GM12878 (cell line): ENCODE measurements around the gene NANOS2. TPM values are rescaled to one million over a fixed set of nuclear protein-coding genes. Genes with fewer than 3 reads are reported as not detected.

Experiments
- BCL11A ChIP-seq: IDR thresholded peaks from 2 replicates; pipeline ENCODE4 v1.6.1; 2011; ENCODE audit warnings: low read depth, low read length
- CBFB ChIP-seq: IDR thresholded peaks from 2 replicates; pipeline ENCODE4 v1.6.1; 2016; ENCODE audit warnings: antibody characterized with exemption, low read depth
- CBX3 ChIP-seq: fragments of 200-600 bp; sonication (generic); IDR thresholded peaks from 2 replicates; pipeline ENCODE4 v1.6.1; 2016; ENCODE audit warnings: low read depth, borderline replicate concordance
- DPF2 ChIP-seq: fragments of 450-650 bp; IDR thresholded peaks from 2 replicates; pipeline ENCODE4 v1.6.1; 2017; ENCODE audit warnings: mild to moderate bottlenecking
- KLF5 ChIP-seq: fragments of 450-650 bp; IDR thresholded peaks from 2 replicates; pipeline ENCODE4 v1.6.1; 2014; ENCODE audit warnings: mild to moderate bottlenecking; ENCODE audit not compliant: partially characterized antibody
- MTA2 ChIP-seq: fragments of 450-650 bp; IDR thresholded peaks from 2 replicates; pipeline ENCODE4 v1.6.1; 2016; ENCODE audit warnings: low read depth, mild to moderate bottlenecking, moderate library complexity
- MXI1 ChIP-seq: fragments of 150-350 bp; IDR thresholded peaks from 2 replicates; pipeline ENCODE4 v1.6.1; 2011; ENCODE audit warnings: low read depth, mild to moderate bottlenecking, inconsistent platforms, low read length, improper control_type of control experiment
- NR2C2 ChIP-seq: IDR thresholded peaks from 2 replicates; pipeline ENCODE4 v1.6.1; 2011; ENCODE audit warnings: borderline replicate concordance, low read depth; ENCODE audit not compliant: control insufficient read depth, insufficient read length
- PAX5 ChIP-seq: IDR thresholded peaks from 2 replicates; pipeline ENCODE4 v1.6.1; 2011; ENCODE audit warnings: low read depth, low read length, borderline replicate concordance
- POLR2AphosphoS2 ChIP-seq: IDR thresholded peaks from 2 replicates; pipeline ENCODE4 v1.6.1; 2011; ENCODE audit warnings: low read depth, mild to moderate bottlenecking, low read length, improper control_type of control experiment, moderate library complexity
- RCOR1 ChIP-seq: conservative IDR thresholded peaks from 2 replicates; pipeline ENCODE4 v1.6.1; 2012; ENCODE audit warnings: low read depth, low read length, improper control_type of control experiment
- RUNX3 ChIP-seq: IDR thresholded peaks from 2 replicates; pipeline ENCODE4 v1.6.1; 2012; ENCODE audit warnings: low read length, inconsistent platforms
- SREBF1 ChIP-seq: IDR thresholded peaks from 2 replicates; pipeline ENCODE4 v1.6.1; 2012; ENCODE audit warnings: mild to moderate bottlenecking, low read length
- SUPT20H ChIP-seq: IDR thresholded peaks from 2 replicates; pipeline ENCODE4 v1.6.1; 2011; ENCODE audit warnings: low read depth, mild to moderate bottlenecking, low read length, moderate library complexity, borderline replicate concordance; ENCODE audit not compliant: control insufficient read depth
- SUZ12 ChIP-seq: fragments of 200-600 bp; sonication (generic); IDR thresholded peaks from one replicate; pipeline ENCODE4 v1.6.1; 2018; ENCODE audit warnings: antibody characterized with exemption, mild to moderate bottlenecking; ENCODE audit not compliant: unreplicated experiment
- TCF7 ChIP-seq: IDR thresholded peaks from 2 replicates; pipeline ENCODE4 v1.6.1; 2014; ENCODE audit warnings: antibody characterized with exemption, borderline replicate concordance
- ZNF592 ChIP-seq: fragments of 450-650 bp; IDR thresholded peaks from 2 replicates; pipeline ENCODE4 v1.6.1; 2017; ENCODE audit warnings: mild to moderate bottlenecking, moderate library complexity
- polyA plus RNA-seq, 11 experiments: library from polyadenylated mRNA; depleted of rRNA in 4 of 11; unstranded in 6 of 11; stranded (reverse) in 5 of 11; fragments of >200 nt; fragmentation: Nextera tagmentation in 4 of 11; fragmentation: Illumina TruSeq in 1 of 11; extraction: Ambion mirVana in 4 of 11; extraction: Trizol in 1 of 11; gene quantifications; 1 replicate in 1 of 11; 2 replicates in 10 of 11; pipeline versions ENCODE4 v1.2.1 to v1.2.3, GENCODE V29; 2011 to 2016; ENCODE audit warnings: inconsistent platforms in 2 of 11, missing spikeins in 2 of 11, low read depth in 1 of 11
- total RNA-seq, 4 experiments: library from RNA; depleted of rRNA in 3 of 4; stranded (reverse); fragments of >200 nt in 3 of 4; fragmentation: Illumina TruSeq in 1 of 4; extraction: Trizol in 1 of 4; gene quantifications; 2 replicates each; pipeline versions ENCODE4 v1.2.1 to v1.2.3, GENCODE V29; 2013 to 2021
- TF ChIP-seq, protein P1 (sequence below): IDR thresholded peaks from 2 replicates; pipeline ENCODE4 v1.6.1; 2012; ENCODE audit warnings: improper control_type of control experiment, low read depth, low read length; ENCODE audit not compliant: insufficient replicate concordance
- TF ChIP-seq, protein P2 (sequence below): fragments of 450-650 bp; IDR thresholded peaks from 2 replicates; pipeline ENCODE4 v1.6.1; 2017; ENCODE audit warnings: mild to moderate bottlenecking, low read depth, inconsistent platforms; ENCODE audit not compliant: poor library complexity, severe bottlenecking

NANOS2 gene
- total and polyA plus RNA-seq, 10 of the 15 experiments (the other 5 are each of a cell fraction or from before 2014, with no cell fraction given) = not detected

DNA sequence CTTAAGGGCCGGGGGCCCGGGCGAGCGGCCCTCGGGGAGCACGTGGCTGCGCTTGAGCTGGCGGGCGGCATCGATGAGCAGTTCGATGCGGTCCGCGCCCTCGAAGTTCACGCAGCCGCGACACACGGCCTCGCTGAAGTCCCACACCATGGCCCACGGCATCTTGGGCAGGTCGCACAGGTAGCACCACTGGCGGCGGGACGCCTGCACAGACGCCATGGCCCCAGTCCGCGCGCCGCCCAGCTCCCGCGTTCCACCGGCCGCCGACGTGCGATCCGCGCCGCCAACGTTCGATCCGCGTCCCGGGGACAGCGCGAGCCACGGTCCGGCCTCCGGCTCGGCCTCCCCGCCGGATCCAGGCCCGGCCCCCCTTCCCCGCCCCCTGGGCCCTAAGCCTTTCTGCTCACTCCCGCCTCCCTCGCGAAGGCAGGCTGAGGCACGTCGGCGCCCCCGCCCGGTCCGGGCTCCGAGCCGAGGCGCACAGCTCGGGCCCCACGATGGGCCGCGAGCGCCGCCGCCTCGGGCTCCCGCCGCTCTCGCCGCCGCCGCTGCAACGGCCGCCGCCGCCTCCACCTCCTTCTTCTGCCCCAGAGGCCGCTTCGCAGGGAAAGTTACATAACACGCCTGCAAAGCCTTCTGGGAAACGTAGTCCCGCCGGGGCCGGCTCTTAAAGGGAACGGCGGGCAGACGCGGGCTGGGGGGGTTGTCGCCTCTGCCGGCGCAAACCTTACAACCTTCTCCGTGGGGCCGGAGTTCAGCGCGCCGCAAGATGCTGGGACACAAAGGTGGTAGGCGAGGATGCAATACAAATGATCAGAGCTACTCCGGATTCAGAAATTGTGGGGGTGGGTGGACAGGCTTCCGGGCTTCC lies 28.8 kb downstream of the NANOS2 start, which contains the start of gene IRF2BP1 (continued):
- TF ChIP-seq, protein P1, sequence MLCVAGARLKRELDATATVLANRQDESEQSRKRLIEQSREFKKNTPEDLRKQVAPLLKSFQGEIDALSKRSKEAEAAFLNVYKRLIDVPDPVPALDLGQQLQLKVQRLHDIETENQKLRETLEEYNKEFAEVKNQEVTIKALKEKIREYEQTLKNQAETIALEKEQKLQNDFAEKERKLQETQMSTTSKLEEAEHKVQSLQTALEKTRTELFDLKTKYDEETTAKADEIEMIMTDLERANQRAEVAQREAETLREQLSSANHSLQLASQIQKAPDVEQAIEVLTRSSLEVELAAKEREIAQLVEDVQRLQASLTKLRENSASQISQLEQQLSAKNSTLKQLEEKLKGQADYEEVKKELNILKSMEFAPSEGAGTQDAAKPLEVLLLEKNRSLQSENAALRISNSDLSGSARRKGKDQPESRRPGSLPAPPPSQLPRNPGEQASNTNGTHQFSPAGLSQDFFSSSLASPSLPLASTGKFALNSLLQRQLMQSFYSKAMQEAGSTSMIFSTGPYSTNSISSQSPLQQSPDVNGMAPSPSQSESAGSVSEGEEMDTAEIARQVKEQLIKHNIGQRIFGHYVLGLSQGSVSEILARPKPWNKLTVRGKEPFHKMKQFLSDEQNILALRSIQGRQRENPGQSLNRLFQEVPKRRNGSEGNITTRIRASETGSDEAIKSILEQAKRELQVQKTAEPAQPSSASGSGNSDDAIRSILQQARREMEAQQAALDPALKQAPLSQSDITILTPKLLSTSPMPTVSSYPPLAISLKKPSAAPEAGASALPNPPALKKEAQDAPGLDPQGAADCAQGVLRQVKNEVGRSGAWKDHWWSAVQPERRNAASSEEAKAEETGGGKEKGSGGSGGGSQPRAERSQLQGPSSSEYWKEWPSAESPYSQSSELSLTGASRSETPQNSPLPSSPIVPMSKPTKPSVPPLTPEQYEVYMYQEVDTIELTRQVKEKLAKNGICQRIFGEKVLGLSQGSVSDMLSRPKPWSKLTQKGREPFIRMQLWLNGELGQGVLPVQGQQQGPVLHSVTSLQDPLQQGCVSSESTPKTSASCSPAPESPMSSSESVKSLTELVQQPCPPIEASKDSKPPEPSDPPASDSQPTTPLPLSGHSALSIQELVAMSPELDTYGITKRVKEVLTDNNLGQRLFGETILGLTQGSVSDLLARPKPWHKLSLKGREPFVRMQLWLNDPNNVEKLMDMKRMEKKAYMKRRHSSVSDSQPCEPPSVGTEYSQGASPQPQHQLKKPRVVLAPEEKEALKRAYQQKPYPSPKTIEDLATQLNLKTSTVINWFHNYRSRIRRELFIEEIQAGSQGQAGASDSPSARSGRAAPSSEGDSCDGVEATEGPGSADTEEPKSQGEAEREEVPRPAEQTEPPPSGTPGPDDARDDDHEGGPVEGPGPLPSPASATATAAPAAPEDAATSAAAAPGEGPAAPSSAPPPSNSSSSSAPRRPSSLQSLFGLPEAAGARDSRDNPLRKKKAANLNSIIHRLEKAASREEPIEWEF = no peak
- TF ChIP-seq MTA2 (no peak), ZNF592 (no peak), DPF2 (peak; percentile 62), TCF7 (no peak), BCL11A (no peak), SUPT20H (no peak), POLR2AphosphoS2 (peak; percentile 55; the same call in 1 of the 2 replicates), KLF5 (no peak), SUZ12 (no peak), RUNX3 (no peak), RCOR1 (no peak), SREBF1 (peak; percentile 48; the same call in 1 of the 2 replicates), PAX5 (no peak), NR2C2 (no peak), MXI1 (no peak; the same call in none of the 2 replicates), CBFB (peak; percentile 22; the same call in 1 of the 2 replicates), CBX3 (no peak)
- TF ChIP-seq, protein P2, sequence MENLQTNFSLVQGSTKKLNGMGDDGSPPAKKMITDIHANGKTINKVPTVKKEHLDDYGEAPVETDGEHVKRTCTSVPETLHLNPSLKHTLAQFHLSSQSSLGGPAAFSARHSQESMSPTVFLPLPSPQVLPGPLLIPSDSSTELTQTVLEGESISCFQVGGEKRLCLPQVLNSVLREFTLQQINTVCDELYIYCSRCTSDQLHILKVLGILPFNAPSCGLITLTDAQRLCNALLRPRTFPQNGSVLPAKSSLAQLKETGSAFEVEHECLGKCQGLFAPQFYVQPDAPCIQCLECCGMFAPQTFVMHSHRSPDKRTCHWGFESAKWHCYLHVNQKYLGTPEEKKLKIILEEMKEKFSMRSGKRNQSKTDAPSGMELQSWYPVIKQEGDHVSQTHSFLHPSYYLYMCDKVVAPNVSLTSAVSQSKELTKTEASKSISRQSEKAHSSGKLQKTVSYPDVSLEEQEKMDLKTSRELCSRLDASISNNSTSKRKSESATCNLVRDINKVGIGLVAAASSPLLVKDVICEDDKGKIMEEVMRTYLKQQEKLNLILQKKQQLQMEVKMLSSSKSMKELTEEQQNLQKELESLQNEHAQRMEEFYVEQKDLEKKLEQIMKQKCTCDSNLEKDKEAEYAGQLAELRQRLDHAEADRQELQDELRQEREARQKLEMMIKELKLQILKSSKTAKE = peak; percentile 13
